ENCODE data around the gene OCRL. TPM values are rescaled to one million over a fixed set of nuclear protein-coding genes. Genes with fewer than 3 reads are reported as not detected.

OCRL gene
- total and polyA plus RNA-seq, 2 experiments from 2014 or later, result 10.6 to 17.2 TPM

GRCh38 chrX:129599996-129600395, 59.9 kb downstream of the OCRL start:
- Histone ChIP-seq H3K4me3 (no peak overlapping the region), H3K27ac (no peak overlapping the region), H2AFZ (no peak overlapping the region), H3K27me3 (replicated peaks; ENCODE audit: insufficient read depth) (no peaks in the 10 kb centered on the region), H3K9me2 (ENCODE audit: insufficient read depth) (no peaks in the 10 kb centered on the region), H3K36me3 (ENCODE audit: low read depth) (no peaks in the 10 kb centered on the region), H4K20me1 (ENCODE audit: insufficient read depth) (no peaks in the 10 kb centered on the region), H3K79me2 (ENCODE audit: insufficient read depth) (no peaks in the 10 kb centered on the region), H3K4me2 (ENCODE audit: unreplicated experiment) (no peak overlapping the region), H3F3A (ENCODE audit: insufficient read depth) (no peaks in the 10 kb centered on the region; the same call in 1 of the 2 replicates), H3K9ac (no peak overlapping the region), H3K9me3 (ENCODE audit: low read depth) (no peaks in the 10 kb centered on the region), H3K4me1 (ENCODE audit: insufficient read depth) (no peaks in the 10 kb centered on the region)
- TF ChIP-seq EZH2 (IDR thresholded peaks at IDR 0.05; ENCODE audit: insufficient read depth, poor library complexity, severe bottlenecking) (no peak), EZH2phosphoT487 (IDR thresholded peaks at IDR 0.05; ENCODE audit: insufficient read depth, low read depth) (no peak)
- no peak for DNase-seq
- 74 to 82% methylated on average over 5 of the region's 5 CpGs for WGBS, 2 experiments (ENCODE audit: low coverage in 1 of 2, low lambda C conversion rate in 2 of 2, missing lambda C conversion rate in 2 of 2)
- in situ Hi-C loops (cut with MboI), result loop anchor here (10.0 kb wide), 1 partner anchor 455 kb away; no protein-coding TSS in a partner anchor

GRCh38 chrX:129600981-129601424, 60.9 kb downstream of the OCRL start:
- Histone ChIP-seq H3K27me3 (replicated peaks; ENCODE audit: insufficient read depth) (no peaks in the 10 kb centered on the region), H3F3A (ENCODE audit: insufficient read depth) (no peaks in the 10 kb centered on the region; the same call in 1 of the 2 replicates), H3K9ac (no peak overlapping the region), H3K79me2 (ENCODE audit: insufficient read depth) (no peaks in the 10 kb centered on the region), H3K4me1 (ENCODE audit: insufficient read depth) (no peaks in the 10 kb centered on the region), H4K20me1 (ENCODE audit: insufficient read depth) (no peaks in the 10 kb centered on the region), H3K9me3 (ENCODE audit: low read depth) (no peaks in the 10 kb centered on the region), H3K4me2 (ENCODE audit: unreplicated experiment) (no peak overlapping the region), H3K9me2 (ENCODE audit: insufficient read depth) (no peaks in the 10 kb centered on the region), H3K27ac (no peak overlapping the region), H3K4me3 (no peak overlapping the region), H2AFZ (no peak overlapping the region), H3K36me3 (ENCODE audit: low read depth) (no peaks in the 10 kb centered on the region)
- in situ Hi-C loops (cut with MboI), result loop anchor here (10.0 kb wide), 1 partner anchor 454 kb away; no protein-coding TSS in a partner anchor
- TF ChIP-seq EZH2 (IDR thresholded peaks at IDR 0.05; ENCODE audit: insufficient read depth, poor library complexity, severe bottlenecking) (no peak), EZH2phosphoT487 (IDR thresholded peaks at IDR 0.05; ENCODE audit: insufficient read depth, low read depth) (no peak)
- peak; percentile 53 for DNase-seq
- 2 to 9% methylated on average over 5 to 10 of the region's 11 CpGs for WGBS, 2 experiments (ENCODE audit: low coverage in 1 of 2, low lambda C conversion rate in 2 of 2, missing lambda C conversion rate in 2 of 2)

GRCh38 chrX:129606918-129607317, 66.9 kb downstream of the OCRL start:
- Histone ChIP-seq H3K79me2 (ENCODE audit: insufficient read depth) (no peaks in the 10 kb centered on the region), H3K27ac (no peak overlapping the region), H3K4me2 (ENCODE audit: unreplicated experiment) (peak overlapping the region; percentile 35), H2AFZ (no peak overlapping the region), H3K9me3 (ENCODE audit: low read depth) (no peaks in the 10 kb centered on the region), H3K36me3 (ENCODE audit: low read depth) (no peaks in the 10 kb centered on the region), H4K20me1 (ENCODE audit: insufficient read depth) (no peaks in the 10 kb centered on the region), H3K4me1 (ENCODE audit: insufficient read depth) (no peaks in the 10 kb centered on the region), H3K4me3 (no peak overlapping the region), H3K27me3 (replicated peaks; ENCODE audit: insufficient read depth) (no peaks in the 10 kb centered on the region), H3F3A (ENCODE audit: insufficient read depth) (no peaks in the 10 kb centered on the region), H3K9me2 (ENCODE audit: insufficient read depth) (no peaks in the 10 kb centered on the region), H3K9ac (no peak overlapping the region)
- TF ChIP-seq EZH2 (IDR thresholded peaks at IDR 0.05; ENCODE audit: insufficient read depth, poor library complexity, severe bottlenecking) (no peak), EZH2phosphoT487 (IDR thresholded peaks at IDR 0.05; ENCODE audit: insufficient read depth, low read depth) (no peak)
- DNase-seq, result peak; percentile 57
- in situ Hi-C loops (cut with MboI), result loop anchor here (10.0 kb wide), 1 partner anchor 448 kb away; no protein-coding TSS in a partner anchor
- 0 to 4% methylated on average over 3 to 5 of the region's 5 CpGs for WGBS, 2 experiments (ENCODE audit: low coverage in 1 of 2, low lambda C conversion rate in 2 of 2, missing lambda C conversion rate in 2 of 2)

- no peaks in the 10 kb centered on the region for H3K9me2 ChIP-seq (ENCODE audit: insufficient read depth)
- in situ Hi-C loops (cut with MboI), result loop anchor here (10.0 kb wide), 1 partner anchor 446 kb away; no protein-coding TSS in a partner anchor
- H3K79me2 ChIP-seq (ENCODE audit: insufficient read depth), result no peaks in the 10 kb centered on the region
- H4K20me1 ChIP-seq (ENCODE audit: insufficient read depth), result no peaks in the 10 kb centered on the region
- no peaks in the 10 kb centered on the region for H3K27me3 ChIP-seq (replicated peaks; ENCODE audit: insufficient read depth)
- no peaks in the 10 kb centered on the region for H3F3A ChIP-seq (ENCODE audit: insufficient read depth)
- no peaks in the 10 kb centered on the region for H3K4me1 ChIP-seq (ENCODE audit: insufficient read depth)
- no peak overlapping the region for H3K4me3 ChIP-seq
- H3K9me3 ChIP-seq (ENCODE audit: low read depth), result no peaks in the 10 kb centered on the region
- H3K4me2 ChIP-seq (ENCODE audit: unreplicated experiment), result no peak overlapping the region
- no peak overlapping the region for H2AFZ ChIP-seq
- TF ChIP-seq EZH2phosphoT487 (IDR thresholded peaks at IDR 0.05; ENCODE audit: insufficient read depth, low read depth) (no peak), EZH2 (IDR thresholded peaks at IDR 0.05; ENCODE audit: insufficient read depth, poor library complexity, severe bottlenecking) (no peak)
- no peak for DNase-seq
- WGBS, 2 experiments (ENCODE audit: low coverage in 1 of 2, low lambda C conversion rate in 2 of 2, missing lambda C conversion rate in 2 of 2), result 67 to 70% methylated on average over 3 of the region's 3 CpGs
- no peaks in the 10 kb centered on the region for H3K36me3 ChIP-seq (ENCODE audit: low read depth)
- no peak overlapping the region for H3K9ac ChIP-seq
- no peak overlapping the region for H3K27ac ChIP-seq
Measured at GRCh38 chrX:129608496-129608895, 68.4 kb downstream of the OCRL start.
